Prostate gland (tissue), 2 donors: Measurements from ENCODE around the gene MAP4K3.

Experiments
- POLR2A ChIP-seq: fragments of 450-650 bp; IDR thresholded peaks from one replicate; pipeline ENCODE4 v1.6.1; 2016; ENCODE audit warnings: antibody characterized with exemption, mild to moderate bottlenecking
- TF ChIP-seq, protein P1 (sequence below), 4 experiments: fragments of 200-600 bp in 2 of 4; fragments of 450-650 bp in 2 of 4; sonication (generic) in 2 of 4; IDR thresholded peaks; 1 replicate in 3 of 4; 2 replicates in 1 of 4; pipeline ENCODE4 v1.5.1; 2016 to 2019; ENCODE audit warnings: antibody characterized with exemption in 4 of 4, mild to moderate bottlenecking in 2 of 4, moderate library complexity in 2 of 4

GRCh38 chr2:39359453-39360038 is 77.5 kb downstream of the MAP4K3 start:
- TF ChIP-seq, protein P1, sequence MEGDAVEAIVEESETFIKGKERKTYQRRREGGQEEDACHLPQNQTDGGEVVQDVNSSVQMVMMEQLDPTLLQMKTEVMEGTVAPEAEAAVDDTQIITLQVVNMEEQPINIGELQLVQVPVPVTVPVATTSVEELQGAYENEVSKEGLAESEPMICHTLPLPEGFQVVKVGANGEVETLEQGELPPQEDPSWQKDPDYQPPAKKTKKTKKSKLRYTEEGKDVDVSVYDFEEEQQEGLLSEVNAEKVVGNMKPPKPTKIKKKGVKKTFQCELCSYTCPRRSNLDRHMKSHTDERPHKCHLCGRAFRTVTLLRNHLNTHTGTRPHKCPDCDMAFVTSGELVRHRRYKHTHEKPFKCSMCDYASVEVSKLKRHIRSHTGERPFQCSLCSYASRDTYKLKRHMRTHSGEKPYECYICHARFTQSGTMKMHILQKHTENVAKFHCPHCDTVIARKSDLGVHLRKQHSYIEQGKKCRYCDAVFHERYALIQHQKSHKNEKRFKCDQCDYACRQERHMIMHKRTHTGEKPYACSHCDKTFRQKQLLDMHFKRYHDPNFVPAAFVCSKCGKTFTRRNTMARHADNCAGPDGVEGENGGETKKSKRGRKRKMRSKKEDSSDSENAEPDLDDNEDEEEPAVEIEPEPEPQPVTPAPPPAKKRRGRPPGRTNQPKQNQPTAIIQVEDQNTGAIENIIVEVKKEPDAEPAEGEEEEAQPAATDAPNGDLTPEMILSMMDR (IDR thresholded peaks at IDR 0.05): no peak
- TF ChIP-seq POLR2A: no peak
